ENCODE results near the gene CYP19A1.

CYP19A1 gene

GRCh38 chr15:51244423-51244869 lies 94.0 kb downstream of the CYP19A1 start:
- no peak overlapping the region for H3K4me3 ChIP-seq (ENCODE audit: low read depth, low read length)
- no peak for TF ChIP-seq CTCF (conservative IDR thresholded peaks at IDR 0.05; ENCODE audit: low read depth, low read length)
- DNase-seq (ENCODE audit: low read depth): peak; percentile 37

GRCh38 chr15:51243774-51244173 lies 94.6 kb downstream of the CYP19A1 start:
- DNase-seq (ENCODE audit: low read depth): peak; percentile 47
- TF ChIP-seq CTCF (conservative IDR thresholded peaks at IDR 0.05; ENCODE audit: low read depth, low read length): no peak
- H3K4me3 ChIP-seq (ENCODE audit: low read depth, low read length): no peak overlapping the region

GRCh38 chr15:51240066-51240465 lies 98.3 kb downstream of the CYP19A1 start:
- TF ChIP-seq CTCF (conservative IDR thresholded peaks at IDR 0.05; ENCODE audit: low read depth, low read length): no peak
- no peak overlapping the region for H3K4me3 ChIP-seq (ENCODE audit: low read depth, low read length)
- no peak for DNase-seq (ENCODE audit: low read depth)

- TF ChIP-seq CTCF (conservative IDR thresholded peaks at IDR 0.05; ENCODE audit: low read depth, low read length): no peak
- no peak overlapping the region for H3K4me3 ChIP-seq (ENCODE audit: low read depth, low read length)
- DNase-seq (ENCODE audit: low read depth): no peak
These were observed 100.6 kb downstream of the CYP19A1 start for GRCh38 chr15:51237816-51238215.

- TF ChIP-seq CTCF (conservative IDR thresholded peaks at IDR 0.05; ENCODE audit: low read depth, low read length): no peak
- no peak overlapping the region for H3K4me3 ChIP-seq (ENCODE audit: low read depth, low read length)
- DNase-seq (ENCODE audit: low read depth): peak; percentile 11
These were observed 104.0 kb downstream of the CYP19A1 start for GRCh38 chr15:51234176-51234927.

- no peak for TF ChIP-seq CTCF (conservative IDR thresholded peaks at IDR 0.05; ENCODE audit: low read depth, low read length)
- no peak overlapping the region for H3K4me3 ChIP-seq (ENCODE audit: low read depth, low read length)
- DNase-seq (ENCODE audit: low read depth): peak; percentile 8
These were observed 105.8 kb downstream of the CYP19A1 start for GRCh38 chr15:51232581-51232980.

GRCh38 chr15:51229907-51230330 lies 108.5 kb downstream of the CYP19A1 start:
- peak; percentile 66 for DNase-seq (ENCODE audit: low read depth)
- TF ChIP-seq CTCF (conservative IDR thresholded peaks at IDR 0.05; ENCODE audit: low read depth, low read length): peak; percentile 58
- H3K4me3 ChIP-seq (ENCODE audit: low read depth, low read length): no peak overlapping the region
